PC-3 (cell line): ENCODE measurements around the gene PPFIBP2.
A peak's percentile ranks its signal among the peaks of the same experiment; 100 is the strongest.

Source experiments
- CTCF ChIP-seq: fragments of 300-600 bp; sonication (generic); conservative IDR thresholded peaks from 2 replicates; pipeline ENCODE4 v1.5.1; 2017; ENCODE audit warnings: antibody characterized with exemption, low read depth, mild to moderate bottlenecking, low read length
- EZH2phosphoT487 ChIP-seq: fragments of 300-600 bp; sonication (generic); IDR thresholded peaks from 2 replicates; pipeline ENCODE4 v1.6.1; 2018; ENCODE audit warnings: mild to moderate bottlenecking, antibody characterized with exemption, low read length, borderline replicate concordance

GRCh38 chr11:7688238-7688826 lies 174.5 kb downstream of the PPFIBP2 start:
- TF ChIP-seq CTCF = peak; percentile 72
- TF ChIP-seq EZH2phosphoT487 = no peak
